Astrocyte (in vitro differentiated cells and primary cell): Measurements from ENCODE around the gene KLK5. TPM values are rescaled to one million over a fixed set of nuclear protein-coding genes. Genes with fewer than 3 reads are reported as not detected.
A peak's percentile ranks its signal among the peaks of the same experiment; 100 is the strongest.

Source experiments
- DNase-seq: peaks from one replicate; pipeline ENCODE4 v3.0.0-alpha.2; 2010; ENCODE audit warnings: low read depth
- FAIRE-seq: peaks from 2 replicates; lab custom pipeline; 2011; peaks lifted over from hg19 to GRCh38; lab: Jason Lieb, UNC
- H2AFZ ChIP-seq: 2 replicates; pipeline ENCODE4 v1.6.0; 2012; ENCODE audit warnings: low read depth, low read length, inconsistent platforms
- H3K27ac ChIP-seq: 2 replicates; pipeline ENCODE4 v1.5.1; 2011; ENCODE audit warnings: low read depth, low read length, inconsistent platforms
- H3K27me3 ChIP-seq: 2 replicates; pipeline ENCODE4 v1.6.0; 2011; ENCODE audit warnings: low read length, inconsistent platforms; ENCODE audit not compliant: insufficient read depth
- H3K36me3 ChIP-seq: 2 replicates; pipeline ENCODE4 v1.5.1; 2011; ENCODE audit warnings: low read length, inconsistent platforms; ENCODE audit not compliant: insufficient read depth
- H3K4me1 ChIP-seq: 2 replicates; pipeline ENCODE4 v1.5.1; 2011; ENCODE audit warnings: low read length, inconsistent platforms; ENCODE audit not compliant: insufficient read depth
- H3K4me2 ChIP-seq: 2 replicates; pipeline ENCODE4 v1.6.0; 2012; ENCODE audit warnings: low read length, inconsistent platforms
- H3K4me3 ChIP-seq: 2 replicates; pipeline ENCODE4 v1.5.1; 2011; ENCODE audit warnings: low read depth, mild to moderate bottlenecking, low read length, inconsistent platforms; ENCODE audit not compliant: insufficient read depth
- H3K79me2 ChIP-seq: 2 replicates; pipeline ENCODE4 v1.6.0; 2012; ENCODE audit warnings: mild to moderate bottlenecking, low read length, inconsistent platforms; ENCODE audit not compliant: insufficient read depth
- H3K9ac ChIP-seq: 2 replicates; pipeline ENCODE4 v1.6.0; 2012; ENCODE audit warnings: mild to moderate bottlenecking, low read length, inconsistent platforms
- H3K9me3 ChIP-seq: 2 replicates; pipeline ENCODE4 v1.5.1; 2012; ENCODE audit warnings: low read depth, mild to moderate bottlenecking, low read length, inconsistent platforms; ENCODE audit not compliant: insufficient read depth
- H4K20me1 ChIP-seq: 2 replicates; pipeline ENCODE4 v1.6.0; 2012; ENCODE audit warnings: low read length, inconsistent platforms; ENCODE audit not compliant: insufficient read depth
- H3K27ac Mint-ChIP-seq: one replicate; pipeline ENCODE4 v1.8.0; 2021; ENCODE audit warnings: mild to moderate bottlenecking, mixed read lengths; ENCODE audit not compliant: unreplicated experiment
- H3K27me3 Mint-ChIP-seq: one replicate; pipeline ENCODE4 v1.8.0; 2021; ENCODE audit warnings: low read depth, mixed read lengths; ENCODE audit not compliant: unreplicated experiment
- H3K36me3 Mint-ChIP-seq: one replicate; pipeline ENCODE4 v1.8.0; 2021; ENCODE audit warnings: low read depth, mixed read lengths; ENCODE audit not compliant: unreplicated experiment
- H3K4me1 Mint-ChIP-seq: one replicate; pipeline ENCODE4 v1.8.0; 2021; ENCODE audit warnings: low read depth, mixed read lengths; ENCODE audit not compliant: unreplicated experiment
- H3K4me3 Mint-ChIP-seq: one replicate; pipeline ENCODE4 v1.8.0; 2021; ENCODE audit warnings: mild to moderate bottlenecking, moderate library complexity, mixed read lengths; ENCODE audit not compliant: unreplicated experiment
- H3K9me3 Mint-ChIP-seq: one replicate; pipeline ENCODE4 v1.8.0; 2021; ENCODE audit warnings: mild to moderate bottlenecking, mixed read lengths; ENCODE audit not compliant: unreplicated experiment
- CTCF ChIP-seq: IDR thresholded peaks from 2 replicates; pipeline ENCODE4 v1.5.1; 2011; ENCODE audit warnings: low read depth, mild to moderate bottlenecking, inconsistent platforms, low read length, moderate library complexity; ENCODE audit not compliant: insufficient read depth
- EZH2 ChIP-seq: IDR thresholded peaks from 2 replicates; pipeline ENCODE4 v1.6.1; 2012; ENCODE audit warnings: mild to moderate bottlenecking, low read length, inconsistent platforms; ENCODE audit not compliant: insufficient read depth
- total RNA-seq: library from RNA; stranded (reverse); gene quantifications from 2 replicates; pipeline ENCODE4 v1.2.1, GENCODE V29; 2021

The KLK5 gene
- total RNA-seq, 1 donor from 2014 or later, result not detected

GRCh38 chr19:50922317-50922853 lies 30.5 kb downstream of the KLK5 start:
- no peaks in the 10 kb centered on the region for H3K79me2 ChIP-seq
- no peak overlapping the region for H3K4me3 ChIP-seq
- H3K4me2 ChIP-seq, result no peak overlapping the region
- DNase-seq, result peak; percentile 25
- Mint-ChIP-seq H3K27me3 (peaks cover 26% of the 10 kb centered on the region), H3K36me3 (no peaks in the 10 kb centered on the region), H3K9me3 (no peaks in the 10 kb centered on the region), H3K4me3 (no peak overlapping the region), H3K27ac (no peak overlapping the region), H3K4me1 (peaks cover 3% of the 10 kb centered on the region)
- H2AFZ ChIP-seq, result peak overlapping the region; percentile 39
- no peaks in the 10 kb centered on the region for H4K20me1 ChIP-seq
- FAIRE-seq, result no peak
- H3K9ac ChIP-seq, result no peak overlapping the region
- H3K27me3 ChIP-seq, result no peaks in the 10 kb centered on the region
- TF ChIP-seq EZH2, result no peak
- peak; percentile 53 for TF ChIP-seq CTCF
- no peaks in the 10 kb centered on the region for H3K4me1 ChIP-seq
- no peaks in the 10 kb centered on the region for H3K9me3 ChIP-seq
- no peak overlapping the region for H3K27ac ChIP-seq
- H3K36me3 ChIP-seq, result no peaks in the 10 kb centered on the region

- Mint-ChIP-seq H3K27me3 (peaks cover 33% of the 10 kb centered on the region), H3K4me3 (no peak overlapping the region), H3K4me1 (peaks cover 3% of the 10 kb centered on the region), H3K27ac (no peak overlapping the region), H3K9me3 (no peaks in the 10 kb centered on the region), H3K36me3 (no peaks in the 10 kb centered on the region)
- no peak for DNase-seq
- no peaks in the 10 kb centered on the region for H3K4me1 ChIP-seq
- peak overlapping the region; percentile 39 for H2AFZ ChIP-seq
- no peak overlapping the region for H3K4me2 ChIP-seq
- TF ChIP-seq CTCF (no peak), EZH2 (no peak)
- H3K27ac ChIP-seq, result no peak overlapping the region
- no peaks in the 10 kb centered on the region for H3K36me3 ChIP-seq
- no peak for FAIRE-seq
- no peaks in the 10 kb centered on the region for H3K9me3 ChIP-seq
- no peak overlapping the region for H3K9ac ChIP-seq
- H3K79me2 ChIP-seq, result no peaks in the 10 kb centered on the region
- no peak overlapping the region for H3K4me3 ChIP-seq
- H4K20me1 ChIP-seq, result no peaks in the 10 kb centered on the region
- no peaks in the 10 kb centered on the region for H3K27me3 ChIP-seq
These were observed 31.2 kb downstream of the KLK5 start for GRCh38 chr19:50921426-50922316.
